IPS-18a (cell line): ENCODE measurements around the gene ATP5MG.

Experiments used
- H3K27ac ChIP-seq: one replicate; pipeline ENCODE4 v1.5.1; 2013; ENCODE audit warnings: low read length
- H3K27me3 ChIP-seq: one replicate; pipeline ENCODE4 v1.6.1; 2013; ENCODE audit warnings: mild to moderate bottlenecking, low read length; ENCODE audit not compliant: control insufficient read depth, insufficient read depth
- H3K36me3 ChIP-seq: one replicate; pipeline ENCODE4 v1.6.1; 2013; ENCODE audit warnings: low read depth, low read length; ENCODE audit not compliant: control insufficient read depth
- H3K4me1 ChIP-seq: one replicate; pipeline ENCODE4 v1.6.1; 2013; ENCODE audit warnings: low read depth, low read length; ENCODE audit not compliant: control insufficient read depth
- H3K4me3 ChIP-seq: one replicate; pipeline ENCODE4 v1.5.1; 2013; ENCODE audit warnings: low read length
- H3K9ac ChIP-seq: one replicate; pipeline ENCODE4 v1.6.1; 2013; ENCODE audit warnings: mild to moderate bottlenecking, low read length, moderate library complexity
- H3K9me3 ChIP-seq: one replicate; pipeline ENCODE4 v1.6.1; 2013; ENCODE audit warnings: low read depth, low read length; ENCODE audit not compliant: control insufficient read depth

ATP5MG gene

GRCh38 chr11:118447423-118447822 lies 46.0 kb downstream of the ATP5MG start:
- H3K4me1 ChIP-seq = peaks cover 6% of the 10 kb centered on the region
- no peak overlapping the region for H3K27ac ChIP-seq
- peaks cover 23% of the 10 kb centered on the region for H3K36me3 ChIP-seq
- no peak overlapping the region for H3K9ac ChIP-seq
- no peak overlapping the region for H3K4me3 ChIP-seq
- no peaks in the 10 kb centered on the region for H3K27me3 ChIP-seq
- no peaks in the 10 kb centered on the region for H3K9me3 ChIP-seq

DNA sequence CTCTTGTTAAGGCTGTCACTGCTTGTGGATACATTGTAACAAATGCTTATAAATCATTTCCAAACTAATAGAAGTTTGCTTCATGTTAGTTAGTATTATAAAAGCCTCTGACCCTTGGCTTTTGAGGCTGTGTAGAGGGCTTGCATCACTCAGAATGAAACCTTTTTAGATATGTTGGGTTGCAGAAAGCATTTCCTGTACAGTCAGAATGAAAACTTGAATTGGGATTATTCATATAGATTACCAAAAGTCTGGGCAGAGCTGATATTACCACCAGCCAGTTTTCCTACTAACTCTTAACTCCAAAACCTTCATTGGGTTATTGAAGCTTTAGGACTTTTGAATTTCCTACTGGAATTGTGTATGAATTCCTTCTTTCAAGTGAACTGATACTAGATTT lies 46.9 kb downstream of the ATP5MG start:
- H3K36me3 ChIP-seq = peaks cover 23% of the 10 kb centered on the region

GRCh38 chr11:118449316-118449918 lies 48.0 kb downstream of the ATP5MG start:
- H3K9ac ChIP-seq = no peak overlapping the region
- no peaks in the 10 kb centered on the region for H3K4me1 ChIP-seq
- peaks cover 23% of the 10 kb centered on the region for H3K36me3 ChIP-seq
- no peak overlapping the region for H3K27ac ChIP-seq
- no peaks in the 10 kb centered on the region for H3K27me3 ChIP-seq
- H3K4me3 ChIP-seq = no peak overlapping the region
- no peaks in the 10 kb centered on the region for H3K9me3 ChIP-seq

More for the DNA sequence above, 46.9 kb downstream of the ATP5MG start:
- Histone ChIP-seq H3K4me3 (no peak overlapping the region), H3K4me1 (no peaks in the 10 kb centered on the region), H3K27ac (no peak overlapping the region), H3K9ac (no peak overlapping the region), H3K27me3 (no peaks in the 10 kb centered on the region), H3K9me3 (no peaks in the 10 kb centered on the region)

DNA sequence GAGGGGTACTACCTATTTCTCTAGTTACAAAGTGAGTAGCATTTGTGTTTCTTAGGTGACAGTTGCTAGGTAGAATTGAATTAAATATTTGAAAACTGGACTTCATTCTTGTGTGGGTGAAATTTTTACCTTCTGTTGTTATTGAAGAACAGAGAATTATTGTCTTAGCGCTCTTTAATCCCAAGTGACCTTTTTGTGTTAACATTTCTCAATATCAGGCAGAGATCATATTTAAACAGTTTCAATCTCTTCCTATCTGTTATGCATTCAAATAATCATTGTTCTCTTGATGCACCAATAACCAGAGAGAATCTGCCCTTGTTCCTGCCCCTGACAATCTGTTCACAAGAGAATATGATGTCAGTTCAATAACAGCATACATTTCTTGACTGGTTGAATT lies 49.0 kb downstream of the ATP5MG start:
- H3K9me3 ChIP-seq = no peaks in the 10 kb centered on the region
- no peaks in the 10 kb centered on the region for H3K27me3 ChIP-seq
- no peak overlapping the region for H3K9ac ChIP-seq
- no peak overlapping the region for H3K27ac ChIP-seq
- H3K4me1 ChIP-seq = no peaks in the 10 kb centered on the region
- H3K36me3 ChIP-seq = peaks cover 17% of the 10 kb centered on the region
- no peak overlapping the region for H3K4me3 ChIP-seq
